ENCODE data around the gene VWCE.
A peak's percentile ranks its signal among the peaks of the same experiment; 100 is the strongest.
"Not testable (repeated sequence)": the region's sequence is repeated elsewhere in the genome, so short reads cannot be mapped to it uniquely, and the experiment has no call there.

VWCE gene

GRCh38 chr11:61280883-61281580, 14.1 kb downstream of the VWCE start:
- DNase-seq = no peak

- DNase-seq = no peak
Measured at GRCh38 chr11:61279934-61280659, 15.0 kb downstream of the VWCE start.

GRCh38 chr11:61278001-61278470, 17.1 kb downstream of the VWCE start:
- no peak for DNase-seq

GRCh38 chr11:61277186-61278000, 17.7 kb downstream of the VWCE start:
- no peak for DNase-seq

- DNase-seq = no peak
Measured at GRCh38 chr11:61275191-61275590, 19.9 kb downstream of the VWCE start.

GRCh38 chr11:61274084-61274483, 21.0 kb downstream of the VWCE start:
- DNase-seq = no peak

GRCh38 chr11:61273178-61274078, 21.7 kb downstream of the VWCE start:
- DNase-seq = no peak

- DNase-seq = no peak
Measured at GRCh38 chr11:61272731-61273130, 22.4 kb downstream of the VWCE start.

- DNase-seq = no peak
Measured at GRCh38 chr11:61270354-61271076, 24.6 kb downstream of the VWCE start.

- no peak for DNase-seq
Measured at GRCh38 chr11:61268588-61269250, 26.4 kb downstream of the VWCE start.

GRCh38 chr11:61267437-61267841, 27.7 kb downstream of the VWCE start:
- DNase-seq = no peak

- no peak for DNase-seq
Measured at GRCh38 chr11:61266602-61267001, 28.5 kb downstream of the VWCE start.

GRCh38 chr11:61265357-61265756, 29.8 kb downstream of the VWCE start:
- DNase-seq = no peak

GRCh38 chr11:61264795-61265194, 30.3 kb downstream of the VWCE start:
- DNase-seq = no peak

GRCh38 chr11:61264371-61264770, 30.7 kb downstream of the VWCE start:
- no peak for DNase-seq

GRCh38 chr11:61259363-61259762, 35.8 kb downstream of the VWCE start:
- DNase-seq = no peak

- DNase-seq = no peak
Measured at GRCh38 chr11:61258546-61258945, 36.6 kb downstream of the VWCE start.

GRCh38 chr11:61256710-61257482, 38.2 kb downstream of the VWCE start:
- no peak for DNase-seq

GRCh38 chr11:61254403-61255025, 40.6 kb downstream of the VWCE start:
- peak; percentile 19 for DNase-seq

- DNase-seq = not testable (repeated sequence)
Measured at GRCh38 chr11:61252332-61252731, 42.8 kb downstream of the VWCE start.
